A673 (cell line): Measurements from ENCODE around the gene TEX14. TPM values are rescaled to one million over a fixed set of nuclear protein-coding genes. Genes with fewer than 3 reads are reported as not detected.

ENCODE experiments used
- BruUV-seq: library from RNA; stranded (reverse); fragments of 400-500 nt; replicated peaks from 2 replicates; lab custom pipeline; 2021; lab: Mats Ljungman, UMichigan
- CTCF ChIA-PET: fragments of 300-600 bp; sonication (Branson Sonifier 250); formaldehyde crosslinking; loops from one replicate; lab custom pipeline; 2022; ENCODE audit warnings: antibody characterized with exemption; lab: Charles Lee
- POLR2A ChIA-PET: fragments of 300-600 bp; sonication (Branson Sonifier 250); formaldehyde crosslinking; loops from one replicate; lab custom pipeline; 2022; ENCODE audit warnings: antibody characterized with exemption; ENCODE audit not compliant: low non-redundant PET; lab: Charles Lee
- DNase-seq: peaks from one replicate; pipeline ENCODE4 v3.0.0-alpha.2; 2015; ENCODE audit warnings: low spot score
- H3K27ac ChIP-seq: fragments of 200-600 bp; sonication (generic); 2 replicates; pipeline ENCODE4 v1.5.1; 2016; ENCODE audit warnings: mixed run types, low read depth, mild to moderate bottlenecking, mixed read lengths, antibody characterized with exemption, low read length; ENCODE audit not compliant: poor library complexity, severe bottlenecking
- H3K27me3 ChIP-seq: fragments of 200-600 bp; sonication (generic); replicated peaks from 2 replicates; pipeline ENCODE4 v1.6.1; 2017; ENCODE audit warnings: mixed run types, low read depth, mild to moderate bottlenecking, mixed read lengths, antibody characterized with exemption, low read length; ENCODE audit not compliant: insufficient read depth, poor library complexity
- H3K36me3 ChIP-seq: fragments of 200-600 bp; sonication (generic); 2 replicates; pipeline ENCODE4 v1.6.1; 2016; ENCODE audit warnings: mixed run types, mild to moderate bottlenecking, mixed read lengths, antibody characterized with exemption, low read length; ENCODE audit not compliant: insufficient read depth, poor library complexity, severe bottlenecking
- H3K4me1 ChIP-seq: fragments of 200-600 bp; sonication (generic); 2 replicates; pipeline ENCODE4 v1.6.1; 2017; ENCODE audit warnings: mixed run types, mild to moderate bottlenecking, mixed read lengths, antibody characterized with exemption, low read length; ENCODE audit not compliant: insufficient read depth, poor library complexity, severe bottlenecking
- H3K4me3 ChIP-seq: fragments of 200-600 bp; sonication (generic); 2 replicates; pipeline ENCODE4 v1.5.1; 2016; ENCODE audit warnings: low read depth, mixed run types, mild to moderate bottlenecking, mixed read lengths, low read length; ENCODE audit not compliant: poor library complexity, severe bottlenecking
- H3K9me3 ChIP-seq: fragments of 200-600 bp; sonication (generic); 2 replicates; pipeline ENCODE4 v1.6.1; 2016; ENCODE audit warnings: mixed run types, low read depth, mild to moderate bottlenecking, mixed read lengths, antibody characterized with exemption, low read length; ENCODE audit not compliant: poor library complexity, severe bottlenecking
- CTCF ChIP-seq: fragments of 300-800, 200-600 bp; sonication (generic); conservative IDR thresholded peaks from 2 replicates; pipeline ENCODE4 v1.5.1; 2017; ENCODE audit warnings: low read depth, mild to moderate bottlenecking, antibody characterized with exemption, low read length, moderate library complexity, mixed read lengths
- EZH2 ChIP-seq: fragments of 200-600 bp; sonication (generic); IDR thresholded peaks from 2 replicates; pipeline ENCODE4 v1.6.1; 2017; ENCODE audit warnings: borderline replicate concordance, low read depth, mild to moderate bottlenecking, mixed read lengths, antibody characterized with exemption, low read length; ENCODE audit not compliant: poor library complexity, severe bottlenecking
- intact Hi-C: fragments of 100-400 bp; cut with micrococcal nuclease; formaldehyde crosslinking; loops from one replicate; pipeline ENCODE4 v1.10.0; 2022; ENCODE audit not compliant: unreplicated experiment
- total RNA-seq: library from RNA; stranded (reverse); gene quantifications from 2 replicates; pipeline ENCODE4 v1.2.3, GENCODE V29; 2021

The TEX14 gene
- total RNA-seq, 1 experiment from 2014 or later = 0.26 TPM

- DNase-seq = no peak
- H3K27ac ChIP-seq = no peak overlapping the region
- H3K4me3 ChIP-seq = peak overlapping the region; percentile 46
- no peaks in the 10 kb centered on the region for H3K9me3 ChIP-seq
- H3K4me1 ChIP-seq = no peaks in the 10 kb centered on the region
- H3K27me3 ChIP-seq = no peaks in the 10 kb centered on the region
- no peaks in the 10 kb centered on the region for H3K36me3 ChIP-seq
- TF ChIP-seq EZH2 (no peak), CTCF (no peak)
- intact Hi-C loops = no loop called here
- BruUV-seq = no TSS peak
- POLR2A ChIA-PET = no interaction called here
- CTCF ChIA-PET = no interaction called here
Measured at GRCh38 chr17:58531122-58531521, 160.7 kb downstream of the TEX14 start.

DNA sequence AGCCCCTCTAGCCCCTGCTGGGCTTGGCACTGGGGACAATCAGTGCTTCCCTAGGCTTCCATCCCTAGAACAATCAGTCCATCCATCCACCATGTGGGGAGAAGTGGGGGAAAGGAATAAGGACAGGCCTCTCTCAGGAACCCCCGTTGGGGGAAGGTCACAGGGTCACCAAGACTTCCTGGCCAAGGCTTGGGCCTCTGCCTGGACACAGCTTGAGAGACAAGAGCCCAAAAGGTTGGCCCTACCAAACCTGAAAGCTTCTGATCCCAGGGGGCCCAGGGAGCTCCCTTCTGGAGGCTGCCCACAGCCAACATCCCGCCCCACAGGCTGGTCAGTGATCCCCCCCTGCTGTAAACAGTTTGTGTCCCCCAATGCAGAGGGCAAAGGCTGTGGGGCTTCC is 161.2 kb downstream of the TEX14 start:
- Histone ChIP-seq H3K27ac (no peak overlapping the region), H3K36me3 (no peaks in the 10 kb centered on the region), H3K4me1 (no peaks in the 10 kb centered on the region), H3K9me3 (no peaks in the 10 kb centered on the region), H3K27me3 (no peaks in the 10 kb centered on the region), H3K4me3 (no peak overlapping the region)
- TF ChIP-seq EZH2 (no peak), CTCF (no peak)
- no TSS peak for BruUV-seq
- DNase-seq = no peak
- intact Hi-C loops = no loop called here
- ChIA-PET CTCF (no interaction called here), POLR2A (no interaction called here)

DNA sequence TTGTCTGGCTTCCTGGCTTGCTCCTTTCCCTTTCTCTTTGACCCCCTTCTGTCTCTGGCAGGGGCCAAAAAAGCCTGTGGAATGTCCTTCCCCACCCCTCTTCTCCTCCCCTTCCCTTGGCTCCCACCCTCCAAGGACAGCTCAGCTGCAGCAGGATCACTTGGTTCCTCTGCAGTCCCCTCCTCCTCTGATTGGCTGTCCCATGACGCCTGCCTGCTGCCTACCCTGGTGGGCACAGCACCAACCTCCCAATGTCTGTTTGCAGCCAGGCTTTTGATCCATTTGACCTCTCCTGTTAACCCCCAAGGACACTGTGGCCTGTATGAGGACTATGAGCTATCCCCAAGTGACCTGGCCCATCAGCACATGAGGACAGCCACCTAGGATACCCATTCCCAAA is 162.6 kb downstream of the TEX14 start:
- no peak for TF ChIP-seq CTCF
- no peak for TF ChIP-seq EZH2
- no peaks in the 10 kb centered on the region for H3K27me3 ChIP-seq
- peaks cover 7% of the 10 kb centered on the region for H3K4me1 ChIP-seq
- no peak for DNase-seq
- H3K27ac ChIP-seq = no peak overlapping the region
- ChIA-PET POLR2A (no interaction called here), CTCF (no interaction called here)
- BruUV-seq = no TSS peak
- intact Hi-C loops = no loop called here
- no peaks in the 10 kb centered on the region for H3K9me3 ChIP-seq
- no peak overlapping the region for H3K4me3 ChIP-seq
- no peaks in the 10 kb centered on the region for H3K36me3 ChIP-seq
